NCI-H2107 (cell line): Measurements from ENCODE around the gene SIRPA.

Experiments used
- DNase-seq: peaks from one replicate; lab custom pipeline; 2025; lab: John Stamatoyannopoulos, UW

SIRPA gene

DNA sequence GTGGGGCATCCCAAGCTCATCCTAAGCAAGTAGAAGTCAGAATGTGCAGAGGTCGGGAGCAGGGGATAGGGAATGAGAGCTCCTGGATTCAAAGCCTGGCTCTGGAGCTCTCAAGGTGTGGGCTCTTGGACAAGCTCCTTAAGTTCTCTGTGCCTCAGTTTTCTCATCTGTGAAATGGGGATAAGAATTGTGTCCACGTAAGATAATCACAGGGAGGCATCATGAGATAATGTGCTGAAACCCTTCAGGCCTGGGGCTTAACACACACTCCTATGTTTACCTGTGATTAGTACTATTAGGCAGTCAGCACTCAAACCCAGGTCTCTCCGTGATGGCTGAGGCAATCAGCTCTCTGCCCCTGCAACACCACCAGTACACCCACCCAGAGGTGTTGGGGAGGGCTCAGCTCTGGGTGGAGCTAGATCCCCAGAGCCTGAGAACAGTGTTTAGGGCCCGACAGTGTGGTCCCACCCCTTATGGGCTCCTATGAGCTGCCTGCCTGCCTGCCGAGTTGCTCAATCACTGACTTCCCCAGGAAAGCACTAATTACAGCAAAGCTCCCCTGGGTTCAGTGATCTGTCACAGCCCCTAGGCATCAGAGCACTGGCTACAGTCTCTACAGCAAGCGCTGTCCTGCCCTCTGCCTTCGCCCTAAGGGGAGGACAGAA, 6.3 kb upstream of the SIRPA start:
- DNase-seq: no peak

DNA sequence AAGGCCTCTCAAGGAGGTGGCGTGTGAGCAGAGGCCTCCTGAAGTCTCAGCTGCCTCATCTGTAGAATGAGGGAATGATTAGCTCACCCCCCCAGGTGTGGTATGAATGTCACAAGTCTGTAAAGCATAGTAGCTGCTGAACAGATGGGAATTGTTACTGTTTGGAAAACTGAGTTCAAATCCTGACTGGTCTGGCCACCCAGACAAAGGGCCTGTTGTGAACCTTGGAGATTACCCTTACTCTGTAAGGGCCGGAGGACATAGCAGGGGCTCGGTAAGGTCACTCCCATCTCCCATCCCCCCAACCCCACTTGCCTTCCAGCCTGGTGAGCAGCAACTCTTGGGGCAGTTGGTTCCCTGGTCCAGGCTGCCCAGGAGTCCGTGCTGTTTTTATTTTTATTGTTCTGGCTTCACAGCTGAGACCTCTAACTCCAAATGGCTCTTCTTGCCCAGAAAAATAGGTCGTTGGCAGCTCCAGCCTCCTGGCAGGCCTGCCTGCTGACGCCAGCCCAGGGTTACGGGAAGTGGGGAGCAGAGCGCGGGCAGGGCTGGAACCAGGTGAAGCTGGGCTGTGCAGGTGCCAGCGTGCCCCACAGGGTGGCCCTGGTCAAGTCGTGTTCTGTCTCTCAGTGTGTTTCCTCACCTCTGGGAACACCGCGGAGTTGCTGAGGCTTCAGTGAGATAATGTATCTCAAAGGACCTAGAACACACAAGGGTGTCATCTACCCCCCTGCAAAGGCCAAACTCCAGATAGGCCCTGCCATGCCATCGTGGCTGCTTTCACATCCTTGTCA, 4.5 kb upstream of the SIRPA start:
- no peak for DNase-seq

DNA sequence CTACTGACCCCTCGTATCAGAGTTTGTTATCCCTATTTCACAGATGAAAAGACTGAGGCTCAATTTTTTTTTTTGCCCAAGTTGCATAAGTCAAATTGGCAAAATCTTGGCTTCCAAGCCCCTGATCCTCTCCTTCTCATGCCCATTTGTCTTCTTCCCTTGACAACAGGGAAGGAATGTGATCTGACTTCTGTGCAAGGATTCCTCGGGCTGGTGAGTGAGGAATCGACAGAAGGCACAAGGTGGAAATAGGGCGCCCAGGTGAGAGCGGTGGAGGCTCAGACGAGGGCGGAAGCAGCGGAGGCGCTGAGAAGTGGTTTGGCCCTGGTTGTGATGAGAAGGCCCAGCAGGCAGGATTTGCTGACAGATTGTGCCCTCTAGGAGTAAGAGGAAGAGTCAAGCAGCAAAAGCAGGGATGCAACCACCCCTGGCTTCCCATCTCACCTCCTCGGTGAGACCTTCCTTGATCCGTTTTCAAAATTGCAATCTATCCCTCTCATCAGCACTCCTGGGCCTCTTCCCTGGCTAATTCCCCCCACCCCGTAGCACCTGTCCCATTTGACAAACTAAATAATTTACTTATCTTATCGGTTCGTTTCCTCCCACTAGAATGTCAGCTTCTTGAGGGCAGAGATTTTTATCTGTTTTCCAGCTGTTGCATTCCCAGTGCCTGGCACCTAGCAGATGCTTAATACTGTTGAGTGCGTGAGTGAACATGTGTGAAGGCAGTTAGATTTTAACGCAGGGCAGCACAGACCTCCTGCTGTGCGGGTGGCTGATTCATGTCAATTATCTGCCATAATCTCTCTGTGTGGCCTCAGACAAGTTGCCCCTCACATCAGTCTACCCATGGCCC, 3.7 kb upstream of the SIRPA start:
- no peak for DNase-seq

DNA sequence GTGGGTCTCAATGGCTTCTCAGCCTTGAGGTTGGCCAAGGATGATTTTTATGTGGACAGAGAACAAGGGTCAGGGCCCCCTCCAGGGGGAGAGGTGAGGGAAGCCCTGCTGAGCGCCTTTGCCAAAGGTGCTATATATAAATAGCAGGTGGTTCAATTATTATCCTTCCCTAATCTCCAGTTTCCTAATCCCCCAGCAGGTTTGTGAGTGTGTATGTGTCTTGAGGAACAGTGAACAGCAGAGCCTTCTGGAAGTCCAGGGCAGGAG, 3.2 kb upstream of the SIRPA start:
- DNase-seq: no peak

DNA sequence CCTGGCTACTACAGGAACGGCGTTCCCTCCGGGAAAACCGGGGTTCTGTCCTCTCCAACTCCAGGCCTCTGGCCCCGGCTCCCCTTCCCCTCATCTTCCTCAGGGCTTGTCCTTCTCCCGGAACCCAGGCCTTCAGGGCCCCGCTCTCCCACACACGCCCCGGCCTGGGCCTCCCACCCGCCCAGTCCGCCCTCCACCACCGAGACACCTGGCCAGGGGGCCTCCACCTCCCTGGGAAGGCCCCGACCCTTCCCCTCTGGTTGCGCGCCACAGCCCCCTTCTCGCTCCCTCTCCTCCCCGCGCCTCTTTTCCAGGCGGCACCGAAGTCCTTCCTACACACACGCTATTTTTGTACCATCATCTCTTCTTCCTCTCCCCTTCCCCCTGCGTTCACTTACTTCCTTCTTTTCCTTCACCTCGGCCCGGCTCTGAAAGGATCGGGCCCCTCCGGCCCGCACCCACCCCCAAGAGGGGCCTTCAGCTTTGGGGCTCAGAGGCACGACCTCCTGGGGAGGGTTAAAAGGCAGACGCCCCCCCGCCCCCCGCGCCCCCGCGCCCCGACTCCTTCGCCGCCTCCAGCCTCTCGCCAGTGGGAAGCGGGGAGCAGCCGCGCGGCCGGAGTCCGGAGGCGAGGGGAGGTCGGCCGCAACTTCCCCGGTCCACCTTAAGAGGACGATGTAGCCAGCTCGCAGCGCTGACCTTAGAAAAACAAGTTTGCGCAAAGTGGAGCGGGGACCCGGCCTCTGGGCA, 1.3 kb upstream of the SIRPA start:
- no peak for DNase-seq

DNA sequence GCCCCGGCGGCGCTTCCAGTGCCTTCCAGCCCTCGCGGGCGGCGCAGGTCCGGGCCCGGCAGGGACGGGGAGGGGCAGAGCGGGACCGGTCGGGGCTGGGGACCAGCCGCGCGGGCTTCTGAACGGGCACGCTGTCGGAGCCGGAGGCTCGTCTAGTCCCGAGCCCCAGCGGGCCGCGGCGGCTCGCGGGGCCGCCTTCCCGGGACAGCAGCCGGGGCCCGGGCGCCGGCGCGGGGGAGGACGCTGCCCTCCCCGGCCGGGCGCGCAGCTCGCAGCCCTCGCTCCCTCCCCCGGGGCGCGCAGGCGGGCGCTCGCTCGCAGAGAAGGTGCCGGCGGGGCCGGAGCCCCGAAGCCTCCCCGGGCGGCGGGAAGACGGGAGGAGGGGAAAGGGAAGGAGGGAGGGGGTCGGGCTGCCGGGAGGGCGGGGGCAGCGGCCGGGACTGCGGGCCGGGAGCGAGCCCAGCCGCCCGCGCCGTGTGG, 696 bp upstream of the SIRPA start:
- no peak for DNase-seq

DNA sequence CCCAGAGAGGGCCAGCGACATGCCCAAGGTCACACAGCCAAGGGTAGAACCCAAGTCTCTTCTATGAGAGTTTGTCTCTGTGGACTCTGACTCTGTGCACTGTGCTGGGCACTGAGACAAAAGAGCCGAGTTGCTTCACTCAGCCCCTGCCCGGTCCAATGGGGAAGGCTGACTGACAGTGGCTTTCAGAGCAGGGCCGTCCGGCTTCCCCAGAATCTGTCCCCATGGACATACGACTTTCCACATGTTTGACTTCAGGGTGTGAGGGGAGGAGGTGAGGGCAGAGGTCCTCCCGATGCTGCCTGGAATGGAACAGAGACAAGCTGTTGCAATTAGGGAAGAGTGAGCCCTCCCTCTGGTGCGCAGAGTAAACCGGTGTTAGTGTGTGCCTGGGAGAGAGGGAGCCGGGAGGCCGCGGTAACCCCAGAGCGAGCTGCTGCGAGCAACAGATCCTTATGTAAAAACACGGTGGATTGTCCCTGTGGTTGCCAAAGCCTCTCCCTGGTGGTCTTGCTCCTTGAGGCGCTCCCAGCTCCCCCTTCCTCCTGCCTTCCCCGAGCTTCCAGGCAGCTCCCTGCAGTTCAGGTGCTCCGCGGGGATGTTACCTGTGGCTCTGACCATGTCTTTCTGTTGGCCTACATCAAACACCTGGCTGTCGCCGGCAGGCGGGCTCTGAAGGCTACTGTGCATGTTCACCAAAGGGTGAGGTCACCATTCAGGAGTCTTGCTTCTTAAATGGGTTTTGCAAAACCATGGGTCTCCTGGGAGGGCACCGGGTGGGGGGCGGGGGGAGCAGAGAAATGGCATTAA, 672 bp downstream of the SIRPA start:
- no peak for DNase-seq

DNA sequence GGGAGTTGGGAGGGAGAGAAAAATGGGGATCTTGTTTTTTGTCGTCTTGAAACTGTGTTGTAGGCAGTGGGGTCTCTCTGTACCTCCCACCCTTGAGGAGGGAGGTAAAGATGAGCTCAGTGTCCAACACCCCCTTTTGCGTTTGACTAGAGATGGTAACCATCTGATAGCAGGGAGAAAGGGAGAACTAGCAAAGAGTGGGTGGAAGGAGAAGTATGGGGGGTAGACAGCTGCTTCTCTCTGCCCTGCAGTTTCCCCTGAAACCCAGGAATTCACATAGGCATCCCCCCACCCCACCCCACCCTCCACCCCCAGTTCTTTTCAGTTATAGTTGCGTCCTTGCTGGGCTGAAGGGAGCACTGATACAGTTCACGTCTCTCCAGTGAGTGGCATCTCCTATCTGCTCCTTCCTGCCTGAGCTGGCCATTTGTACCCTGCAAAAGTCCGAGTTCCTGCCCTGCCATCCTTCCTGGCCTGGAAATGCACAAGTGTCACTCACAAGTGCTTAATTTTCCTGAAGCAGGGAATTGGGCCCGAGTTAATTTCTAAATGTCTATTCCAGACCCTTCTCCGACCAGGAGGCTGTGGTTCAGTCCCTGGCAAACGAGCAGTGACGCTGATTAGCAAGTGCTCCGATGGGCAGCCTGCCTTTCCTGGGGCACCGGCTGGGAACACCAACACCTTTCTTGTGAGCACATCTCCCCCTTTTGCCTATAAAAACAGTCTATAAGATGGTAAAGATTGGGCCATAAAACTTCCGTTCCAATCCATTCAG, 1.5 kb downstream of the SIRPA start:
- DNase-seq: no peak

DNA sequence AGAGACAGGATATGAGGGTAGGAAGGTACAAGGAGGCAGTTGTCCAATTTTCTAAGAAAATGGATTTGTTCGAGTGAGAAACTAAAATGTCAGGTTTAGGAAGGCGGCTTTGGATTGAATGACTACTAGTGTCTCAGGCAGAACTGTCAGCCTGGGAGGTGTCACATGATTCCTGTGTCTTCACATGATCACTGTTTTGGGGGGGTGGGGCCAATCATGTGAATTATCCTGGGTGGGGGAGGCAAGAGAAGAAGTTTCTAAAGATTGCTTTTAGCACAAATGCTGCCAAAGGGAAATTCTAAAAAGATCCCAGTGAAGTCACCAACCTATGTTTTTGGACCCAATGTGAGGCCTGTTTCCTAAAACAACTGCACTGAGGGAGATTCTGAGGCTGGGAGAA, 2.3 kb downstream of the SIRPA start:
- no peak for DNase-seq

DNA sequence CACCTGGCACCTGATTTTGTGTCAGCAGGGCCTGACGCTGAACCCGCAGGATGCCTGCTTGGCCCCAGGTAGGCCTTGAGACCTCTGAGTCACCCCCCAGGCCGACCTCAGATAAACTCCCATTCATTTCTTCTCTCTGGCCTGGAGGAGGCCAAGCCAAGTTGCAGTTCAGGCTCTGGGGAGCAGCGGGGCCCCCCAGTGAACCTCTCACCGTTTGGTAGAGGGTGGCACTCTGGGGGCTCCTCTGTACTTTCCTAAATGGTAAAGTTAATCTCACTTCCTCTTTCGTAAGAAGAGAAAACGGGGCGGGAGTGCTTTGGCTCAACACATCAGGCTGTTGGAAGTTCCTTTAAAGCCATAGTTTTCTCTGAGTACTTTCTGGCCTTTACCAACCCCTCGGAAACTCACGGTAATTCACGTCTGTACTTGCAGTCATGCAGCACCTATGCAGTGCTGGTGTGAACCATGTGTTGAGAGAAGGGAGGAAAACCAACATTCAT, 2.8 kb downstream of the SIRPA start:
- DNase-seq: no peak

DNA sequence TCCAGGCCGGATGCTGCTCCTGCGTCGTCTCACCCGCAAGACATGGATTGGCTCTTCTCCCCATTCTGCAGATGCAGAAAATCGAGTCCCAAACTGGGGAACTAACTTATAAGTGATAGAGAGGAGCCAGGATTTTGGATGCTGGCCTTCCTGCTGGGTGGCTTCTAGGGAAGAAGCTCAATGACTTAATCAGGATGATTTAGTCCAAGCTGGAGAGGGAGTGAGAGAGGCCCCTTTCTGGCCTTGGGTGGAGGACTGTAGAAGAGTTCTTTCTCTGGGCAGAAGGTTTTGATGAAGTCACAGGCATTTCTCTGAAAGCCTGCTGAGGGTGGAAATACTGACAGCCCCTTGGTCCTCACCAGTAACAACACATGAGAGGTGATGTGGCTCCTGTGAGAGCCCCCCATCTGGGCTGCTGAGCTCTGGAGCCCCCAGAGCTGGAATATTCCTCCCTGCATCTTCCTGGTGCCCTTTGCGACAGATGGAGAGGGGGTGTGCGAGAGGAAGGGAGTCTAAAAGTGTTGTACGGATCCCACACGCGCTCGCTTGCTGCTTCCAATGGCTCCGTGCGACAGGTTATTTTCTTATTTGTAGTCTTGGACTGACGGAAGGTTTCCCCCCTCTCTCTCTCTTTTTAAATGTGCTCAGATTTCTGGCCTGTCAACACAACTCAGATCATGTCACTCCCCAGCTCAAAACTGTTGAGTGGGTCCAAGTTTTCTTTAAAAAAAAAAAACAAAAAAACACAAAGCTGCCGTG, 3.5 kb downstream of the SIRPA start:
- DNase-seq: no peak

DNA sequence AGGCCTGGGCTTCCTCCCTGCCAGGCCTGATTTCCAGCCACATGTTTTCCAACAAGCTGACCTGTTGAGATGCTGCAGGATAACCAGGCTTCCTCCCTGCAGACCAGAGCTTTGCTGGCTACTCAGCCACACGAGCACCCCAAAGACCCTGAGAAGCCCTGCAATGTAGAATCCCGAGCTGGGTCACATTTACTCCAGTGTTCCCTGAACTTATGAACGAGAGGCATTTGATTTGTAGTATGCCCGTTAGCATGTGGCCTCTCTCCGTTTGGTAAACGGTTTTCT, 4.0 kb downstream of the SIRPA start:
- DNase-seq: no peak

DNA sequence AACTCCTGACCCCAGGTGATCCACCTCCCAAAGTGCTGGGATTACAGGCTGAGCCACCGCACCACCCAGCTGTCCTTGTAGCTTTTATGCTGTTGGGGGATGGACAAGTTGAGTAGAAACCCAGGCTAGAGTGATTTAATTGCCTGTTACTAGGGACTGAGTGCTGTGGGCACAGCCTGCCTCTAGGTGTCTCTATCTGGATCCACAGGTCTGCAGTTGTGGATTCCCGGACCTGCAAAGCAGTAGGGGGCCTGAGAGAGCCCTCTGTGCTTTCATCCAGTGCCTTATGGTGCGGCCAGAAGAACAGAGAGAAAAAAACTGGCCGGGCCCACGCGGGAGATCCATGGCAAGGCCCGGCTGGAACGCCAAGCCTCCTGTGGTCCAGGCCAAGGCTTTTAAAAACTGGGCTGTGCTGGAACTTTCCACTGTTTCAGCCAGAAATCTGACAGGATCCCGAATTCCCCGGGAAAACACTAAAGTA, 5.2 kb downstream of the SIRPA start:
- no peak for DNase-seq

DNA sequence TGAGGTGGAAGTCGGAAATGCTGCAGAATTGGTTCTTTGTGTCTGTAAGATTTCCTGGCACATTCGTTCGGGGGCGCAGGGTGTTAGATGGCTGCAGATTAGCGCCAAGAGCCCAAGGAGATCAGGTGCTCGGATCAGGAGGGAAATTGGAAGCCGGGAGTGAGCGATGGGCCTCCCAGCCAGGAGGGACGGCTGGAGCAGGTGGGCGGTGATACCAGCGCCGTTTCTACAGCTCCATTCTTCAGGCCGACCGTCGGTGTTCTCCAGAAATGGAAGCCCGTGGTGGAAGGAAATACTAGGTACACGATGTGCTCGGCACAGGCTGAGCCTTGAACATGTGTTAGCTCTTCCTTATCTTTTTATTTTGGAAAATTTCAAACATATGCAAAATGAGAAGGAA, 6.5 kb downstream of the SIRPA start:
- DNase-seq: no peak

DNA sequence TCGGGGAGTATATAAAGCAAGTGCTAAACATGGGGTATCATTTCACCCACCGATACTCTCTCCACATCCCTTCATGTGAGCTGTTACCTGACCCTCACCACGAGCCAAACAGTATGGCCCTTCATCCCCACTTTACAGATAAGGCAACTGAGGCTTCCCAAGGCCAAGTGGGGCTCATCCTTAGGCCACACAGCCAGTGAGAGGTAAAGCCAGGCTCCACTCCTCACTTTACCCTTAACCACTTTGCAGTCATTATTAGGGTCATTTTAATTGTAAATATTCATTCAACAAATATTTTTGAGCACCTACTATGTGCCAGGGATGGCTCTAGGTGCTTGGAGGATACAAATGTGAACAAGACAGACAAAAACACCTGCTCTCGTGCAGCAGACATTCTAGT, 7.0 kb downstream of the SIRPA start:
- no peak for DNase-seq

DNA sequence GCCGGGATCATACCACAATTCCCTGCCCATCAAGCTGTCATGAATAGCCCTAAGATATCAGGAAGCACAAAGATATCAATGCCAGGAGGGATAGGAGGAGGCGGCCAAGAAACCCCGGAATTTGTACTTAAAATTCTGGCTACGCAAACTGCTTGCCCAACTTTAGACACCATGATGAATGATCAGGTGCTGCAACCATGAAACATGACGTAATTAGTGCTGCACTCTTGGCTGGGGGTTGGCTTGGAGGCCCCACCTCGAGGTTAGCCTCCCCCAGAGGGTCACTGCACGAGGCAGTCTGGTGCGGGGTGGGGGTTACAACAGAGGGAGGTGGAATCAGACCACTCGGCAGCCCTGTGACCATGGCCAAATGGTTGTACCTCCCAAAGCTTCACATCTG, 8.9 kb downstream of the SIRPA start:
- DNase-seq: no peak

DNA sequence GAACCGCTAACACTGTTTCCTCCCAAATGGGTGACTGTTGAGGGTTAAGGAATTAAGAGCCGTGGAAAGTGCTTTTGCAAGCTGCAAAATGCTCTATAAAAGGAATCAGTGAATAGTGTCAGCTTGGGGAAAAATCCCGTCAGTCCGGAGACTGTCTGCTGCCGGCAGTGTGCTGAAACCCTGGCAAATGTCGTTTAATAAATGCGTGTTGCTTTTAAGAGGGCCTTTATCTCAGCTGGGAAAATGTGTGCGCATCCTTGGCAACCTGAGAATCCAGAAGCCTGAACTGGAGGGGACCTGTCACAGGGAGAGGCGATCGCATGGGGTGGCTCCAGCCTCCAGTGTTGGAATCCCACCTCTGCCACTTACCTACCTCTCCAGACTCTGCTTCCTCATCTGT, 9.8 kb downstream of the SIRPA start:
- DNase-seq: no peak

DNA sequence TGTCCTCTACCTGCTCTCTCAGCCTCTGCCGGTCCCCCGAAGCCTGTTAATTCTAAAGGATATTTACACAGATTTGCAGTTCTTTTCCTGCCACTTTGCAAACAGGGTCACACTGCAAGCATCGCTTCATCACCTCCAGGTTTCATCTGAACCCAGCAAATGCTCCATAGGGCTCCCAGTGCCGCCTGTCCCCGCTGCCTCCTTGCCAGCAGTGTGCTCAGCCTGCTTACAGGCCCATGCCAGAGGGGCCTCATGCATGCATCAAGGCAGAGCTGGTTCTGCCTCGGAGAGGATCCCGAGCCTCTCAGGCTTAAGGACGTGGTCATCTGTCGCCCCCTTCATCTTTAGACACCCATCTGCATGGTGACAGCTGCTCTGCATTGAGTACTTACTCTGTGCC, 10.5 kb downstream of the SIRPA start:
- DNase-seq: no peak

DNA sequence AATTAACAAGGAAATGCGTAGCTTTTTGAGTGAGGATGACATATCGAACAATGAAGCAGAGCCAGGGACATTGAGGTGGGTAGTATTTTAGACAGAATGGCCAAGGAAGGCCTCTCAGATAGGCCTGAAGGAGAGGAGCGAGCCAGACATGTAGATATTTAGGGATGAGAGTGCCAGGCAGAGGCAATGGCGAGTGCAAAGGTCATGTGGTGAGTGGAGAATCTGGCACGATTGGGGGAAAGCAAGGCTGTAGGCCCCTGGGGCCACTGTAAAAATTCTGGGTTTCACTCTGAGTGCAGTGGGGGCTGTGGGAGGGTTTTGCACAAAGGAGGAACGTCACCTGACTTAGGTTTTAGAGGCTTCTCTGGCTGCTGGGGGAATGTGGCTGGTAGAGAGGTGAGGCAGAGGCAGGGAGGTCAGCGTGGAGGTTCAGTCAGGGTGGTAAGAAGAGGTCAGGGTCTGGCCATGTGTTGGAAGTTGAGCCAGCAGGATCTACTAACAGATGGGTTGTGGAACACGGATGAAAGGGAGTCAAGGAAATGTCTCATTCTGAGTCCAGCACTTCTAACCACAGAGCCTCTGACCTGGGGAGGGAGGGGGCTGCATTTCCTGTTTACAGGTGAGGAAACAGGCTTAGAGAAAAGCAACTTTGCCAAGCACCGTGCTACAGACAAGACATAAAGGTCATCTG, 11.3 kb downstream of the SIRPA start:
- DNase-seq: no peak
